Neuron (in vitro differentiated cells): Measurements from ENCODE around the gene IL22RA1.

ENCODE experiments used
- H2AFZ ChIP-seq: one replicate; pipeline ENCODE4 v1.6.1; 2013; ENCODE audit warnings: low read depth, mild to moderate bottlenecking, inconsistent platforms, low read length, moderate library complexity
- H3K27me3 ChIP-seq: one replicate; pipeline ENCODE4 v1.6.1; 2013; ENCODE audit warnings: low read length; ENCODE audit not compliant: insufficient read depth
- H3K36me3 ChIP-seq: one replicate; pipeline ENCODE4 v1.6.1; 2013; ENCODE audit warnings: low read length; ENCODE audit not compliant: insufficient read depth
- H3K4me1 ChIP-seq: one replicate; pipeline ENCODE4 v1.6.1; 2013; ENCODE audit warnings: low read length; ENCODE audit not compliant: insufficient read depth
- H3K4me3 ChIP-seq: 2 replicates; pipeline ENCODE4 v1.5.1; 2013; ENCODE audit warnings: mild to moderate bottlenecking, low read length, moderate library complexity
- H3K9me3 ChIP-seq: one replicate; pipeline ENCODE4 v1.6.1; 2013; ENCODE audit warnings: low read length

IL22RA1 gene

GRCh38 chr1:24142546-24143534 lies at the start of gene IL22RA1:
IL22RA1 (minus strand) TSS chr1:24143140; CDS start chr1:24143082, 58 bp downstream.
- no peak within 1 kb of the TSS for H3K4me3 ChIP-seq

DNA sequence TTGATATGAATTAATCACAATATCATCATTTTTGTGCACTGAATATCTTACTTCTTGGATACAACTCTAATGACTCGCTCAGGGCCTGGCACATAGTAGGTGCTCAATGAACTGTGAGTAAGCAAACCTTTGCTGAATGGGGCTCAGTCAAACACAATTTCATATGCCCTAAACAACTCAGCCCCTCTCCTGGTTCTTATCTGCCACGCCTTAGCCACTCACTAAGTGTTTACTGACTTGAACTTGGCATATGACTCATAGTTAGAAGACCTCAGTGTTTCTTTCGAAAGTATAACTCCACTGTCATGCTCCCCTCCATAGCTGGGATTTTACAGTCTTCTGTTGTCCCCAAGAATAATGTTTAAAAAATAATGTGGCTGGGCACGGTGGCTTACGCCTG lies 48.9 kb upstream of the IL22RA1 start:
- H2AFZ ChIP-seq: no peak overlapping the region
- H3K27me3 ChIP-seq: peaks cover 25% of the 10 kb centered on the region
- no peaks in the 10 kb centered on the region for H3K9me3 ChIP-seq
- peaks cover 3% of the 10 kb centered on the region for H3K4me1 ChIP-seq
- H3K36me3 ChIP-seq: no peaks in the 10 kb centered on the region
- H3K4me3 ChIP-seq: no peak overlapping the region

More at GRCh38 chr1:24142546-24143534, at the start of gene IL22RA1:
- Histone ChIP-seq H2AFZ (no peak within 1 kb of the TSS), H3K27me3 (peaks cover 27% of the 10 kb centered on the region), H3K36me3 (no peaks in the 10 kb centered on the region), H3K9me3 (no peaks in the 10 kb centered on the region), H3K4me1 (no peaks in the 10 kb centered on the region)

DNA sequence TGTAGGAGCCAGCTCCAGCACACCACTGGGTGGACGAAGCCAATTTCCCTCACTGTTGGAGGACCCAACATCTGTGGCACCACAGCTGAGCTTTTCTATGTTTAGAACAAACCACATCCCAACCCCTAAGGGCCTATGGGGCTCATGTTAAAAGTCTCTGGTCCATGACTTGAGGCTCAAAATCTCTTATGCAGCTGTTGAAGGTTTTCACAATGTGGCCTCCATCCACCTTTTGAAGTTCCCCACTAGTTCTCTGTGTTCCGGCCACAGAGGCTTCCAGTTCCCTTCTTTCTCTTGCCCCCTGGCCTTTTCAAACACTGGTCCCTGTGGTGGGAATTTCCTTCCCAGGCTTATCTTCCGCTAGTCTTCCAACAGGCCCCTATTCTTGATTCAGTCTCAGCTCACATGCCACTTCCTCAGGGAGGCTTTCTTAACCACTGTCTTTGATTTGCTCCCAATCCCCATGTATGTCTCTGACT lies 48.1 kb upstream of the IL22RA1 start:
- peaks cover 33% of the 10 kb centered on the region for H3K27me3 ChIP-seq
- no peak overlapping the region for H3K4me3 ChIP-seq
- peaks cover 3% of the 10 kb centered on the region for H3K4me1 ChIP-seq
- no peaks in the 10 kb centered on the region for H3K36me3 ChIP-seq
- H3K9me3 ChIP-seq: no peaks in the 10 kb centered on the region
- H2AFZ ChIP-seq: no peak overlapping the region

- H2AFZ ChIP-seq: no peak overlapping the region
- no peak overlapping the region for H3K4me3 ChIP-seq
- no peaks in the 10 kb centered on the region for H3K9me3 ChIP-seq
- H3K27me3 ChIP-seq: peaks cover 42% of the 10 kb centered on the region
- H3K36me3 ChIP-seq: no peaks in the 10 kb centered on the region
- H3K4me1 ChIP-seq: peaks cover 3% of the 10 kb centered on the region
Observed at GRCh38 chr1:24189528-24189927, 46.6 kb upstream of the IL22RA1 start.

- Histone ChIP-seq H3K36me3 (no peaks in the 10 kb centered on the region), H2AFZ (peak within 1 kb of the TSS; percentile 65), H3K27me3 (peaks cover 42% of the 10 kb centered on the region), H3K9me3 (no peaks in the 10 kb centered on the region), H3K4me1 (peaks cover 3% of the 10 kb centered on the region), H3K4me3 (no peak within 1 kb of the TSS)
Observed at GRCh38 chr1:24186993-24187790, 44.3 kb upstream of the IL22RA1 start, which contains the start of gene IFNLR1. IFNLR1 (minus strand) TSS chr1:24187289; CDS start chr1:24187248, 41 bp downstream.

- no peaks in the 10 kb centered on the region for H3K9me3 ChIP-seq
- H3K4me3 ChIP-seq: no peak overlapping the region
Observed at GRCh38 chr1:24186711-24186992, 43.7 kb upstream of the IL22RA1 start.

GRCh38 chr1:24186031-24186710 lies 43.2 kb upstream of the IL22RA1 start:
- Histone ChIP-seq H2AFZ (no peak overlapping the region), H3K4me1 (peaks cover 3% of the 10 kb centered on the region), H3K36me3 (no peaks in the 10 kb centered on the region), H3K27me3 (peaks cover 42% of the 10 kb centered on the region), H3K4me3 (no peak overlapping the region), H3K9me3 (no peaks in the 10 kb centered on the region)

More at GRCh38 chr1:24186711-24186992, 43.7 kb upstream of the IL22RA1 start:
- Histone ChIP-seq H3K27me3 (peaks cover 42% of the 10 kb centered on the region), H3K4me1 (peaks cover 3% of the 10 kb centered on the region), H3K36me3 (no peaks in the 10 kb centered on the region), H2AFZ (peak overlapping the region; percentile 65)

DNA sequence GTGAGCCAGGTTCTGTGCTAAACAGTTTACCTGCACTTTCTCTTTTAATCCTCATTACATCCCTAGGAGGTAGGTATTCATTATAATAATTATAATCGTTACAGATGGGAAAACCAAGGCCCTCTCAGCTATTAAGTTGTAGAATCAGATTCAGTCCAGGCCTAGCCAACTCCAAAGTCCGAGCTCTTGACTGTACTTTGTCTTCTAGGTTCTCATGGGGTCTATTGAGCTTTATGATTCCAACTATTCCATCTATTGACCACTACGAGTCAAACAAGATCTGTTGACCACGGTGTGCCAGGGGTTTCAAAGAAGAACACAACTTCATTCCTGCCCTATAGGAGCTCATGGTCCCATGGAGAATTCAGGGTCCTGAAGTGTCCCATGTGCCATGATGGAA lies 42.1 kb upstream of the IL22RA1 start:
- Histone ChIP-seq H3K27me3 (peaks cover 39% of the 10 kb centered on the region), H3K4me3 (no peak overlapping the region), H2AFZ (no peak overlapping the region), H3K4me1 (peaks cover 3% of the 10 kb centered on the region), H3K36me3 (no peaks in the 10 kb centered on the region), H3K9me3 (no peaks in the 10 kb centered on the region)

DNA sequence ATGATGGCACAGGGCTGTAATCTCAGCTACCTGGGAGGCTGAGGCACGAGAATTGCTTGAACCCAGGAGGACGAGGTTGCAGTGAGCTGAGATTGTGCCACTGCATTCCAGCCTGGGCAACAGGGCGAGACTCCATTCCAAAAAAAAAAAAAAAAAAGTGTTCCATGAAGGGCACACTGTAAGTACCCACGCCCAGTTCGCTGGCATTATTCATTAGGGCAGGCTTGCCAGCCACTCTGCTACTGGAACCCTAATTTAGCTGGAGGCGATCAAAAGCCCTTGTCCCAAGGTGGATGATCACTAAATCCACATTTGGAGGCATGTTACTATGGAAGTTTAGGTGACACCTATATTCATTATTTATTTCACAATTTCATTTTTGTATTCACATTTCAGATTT lies 39.1 kb upstream of the IL22RA1 start:
- Histone ChIP-seq H3K36me3 (no peaks in the 10 kb centered on the region), H3K4me1 (no peaks in the 10 kb centered on the region), H3K27me3 (peaks cover 19% of the 10 kb centered on the region), H2AFZ (no peak overlapping the region), H3K4me3 (no peak overlapping the region), H3K9me3 (no peaks in the 10 kb centered on the region)

- no peak overlapping the region for H3K4me3 ChIP-seq
- peaks cover 15% of the 10 kb centered on the region for H3K27me3 ChIP-seq
- H2AFZ ChIP-seq: no peak overlapping the region
- H3K4me1 ChIP-seq: no peaks in the 10 kb centered on the region
- H3K9me3 ChIP-seq: no peaks in the 10 kb centered on the region
- no peaks in the 10 kb centered on the region for H3K36me3 ChIP-seq
Observed at GRCh38 chr1:24181619-24182018, 38.7 kb upstream of the IL22RA1 start.

DNA sequence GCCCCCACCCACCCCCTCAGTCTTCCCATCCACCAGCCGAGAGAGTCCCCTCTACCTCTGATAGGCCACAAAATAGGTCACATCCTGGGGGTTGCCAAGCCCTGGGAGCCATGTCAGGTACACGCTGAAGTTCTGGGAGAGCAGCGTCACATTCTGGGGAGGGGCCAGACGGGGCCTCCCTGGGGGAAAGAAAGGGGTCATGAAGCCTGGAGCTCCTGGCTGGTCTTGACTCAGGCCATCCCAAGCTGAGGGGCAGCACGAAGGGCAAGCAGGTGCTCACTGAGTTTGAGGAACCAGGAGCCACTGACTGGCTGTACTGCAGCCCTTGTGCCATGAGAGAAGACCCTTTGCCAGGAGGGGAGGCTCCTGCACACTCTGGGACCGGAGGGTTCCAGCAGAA lies 37.7 kb upstream of the IL22RA1 start:
- no peak overlapping the region for H3K4me3 ChIP-seq
- no peaks in the 10 kb centered on the region for H3K36me3 ChIP-seq
- H3K27me3 ChIP-seq: peaks cover 5% of the 10 kb centered on the region
- no peak overlapping the region for H2AFZ ChIP-seq
- H3K4me1 ChIP-seq: no peaks in the 10 kb centered on the region
- no peaks in the 10 kb centered on the region for H3K9me3 ChIP-seq

DNA sequence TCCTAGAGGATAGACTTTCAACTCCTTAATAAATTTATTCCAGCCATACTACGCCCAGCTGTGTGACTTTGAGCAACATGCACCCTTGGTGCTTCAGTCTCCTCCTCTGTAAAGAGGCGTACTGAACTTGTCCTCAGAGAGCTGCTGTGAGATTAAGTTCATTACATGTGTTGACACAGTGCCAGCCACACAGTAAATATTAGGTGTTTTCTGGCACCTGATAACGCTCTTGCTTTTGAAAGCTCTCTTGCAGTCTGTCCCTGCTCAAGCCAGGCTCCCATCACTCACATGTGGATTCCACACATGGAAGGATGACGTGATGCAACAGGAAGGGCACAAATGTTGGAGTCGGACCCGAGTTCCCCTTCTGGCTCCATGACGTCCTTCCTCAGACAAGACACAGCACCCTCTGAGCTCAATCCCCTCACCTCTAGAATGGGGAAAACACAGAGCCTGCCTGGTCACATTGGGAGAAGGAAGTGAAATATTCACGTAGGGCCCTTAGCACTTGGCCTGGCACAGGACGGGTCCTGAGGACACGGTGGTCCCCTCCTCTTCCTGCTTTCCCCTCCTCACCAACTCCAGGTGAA lies 36.4 kb upstream of the IL22RA1 start:
- Histone ChIP-seq H2AFZ (no peak overlapping the region), H3K27me3 (no peaks in the 10 kb centered on the region)

More for the DNA sequence above, 36.4 kb upstream of the IL22RA1 start:
- H3K9me3 ChIP-seq: no peaks in the 10 kb centered on the region
- H3K4me3 ChIP-seq: no peak overlapping the region
- no peaks in the 10 kb centered on the region for H3K4me1 ChIP-seq
- H3K36me3 ChIP-seq: no peaks in the 10 kb centered on the region
